Activated T-cell treated with anti-CD3 and anti-CD28 coated beads for 4 hours (primary cell): ENCODE data around the gene SDF4.

Experiments used
- DNase-seq: peaks from one replicate; pipeline ENCODE4 v3.0.0-alpha.2; 2020

SDF4 gene

GRCh38 chr1:1210726-1211540 lies 20.9 kb downstream of the SDF4 start:
- DNase-seq, result no peak

GRCh38 chr1:1208713-1209433 lies 22.9 kb downstream of the SDF4 start:
- DNase-seq, result peak; percentile 55

- DNase-seq, result no peak
These were observed 24.3 kb downstream of the SDF4 start for GRCh38 chr1:1207571-1207892.

GRCh38 chr1:1206966-1207531 lies 24.8 kb downstream of the SDF4 start:
- DNase-seq, result no peak

GRCh38 chr1:1206376-1206965 lies 25.3 kb downstream of the SDF4 start, which contains the start of gene TNFRSF18:
Gene TNFRSF18 (minus strand): TSS chr1:1206592. CDS start chr1:1206571, 21 bp downstream.
- no peak for DNase-seq

- no peak for DNase-seq
These were observed 25.9 kb downstream of the SDF4 start for GRCh38 chr1:1205769-1206375.

- no peak for DNase-seq
These were observed 26.6 kb downstream of the SDF4 start for GRCh38 chr1:1204998-1205768.

GRCh38 chr1:1204425-1204920 lies 27.3 kb downstream of the SDF4 start:
- no peak for DNase-seq

- no peak for DNase-seq
These were observed 28.0 kb downstream of the SDF4 start for GRCh38 chr1:1203561-1204424.

- no peak for DNase-seq
These were observed 28.8 kb downstream of the SDF4 start for GRCh38 chr1:1202831-1203560.

GRCh38 chr1:1200876-1201810 lies 30.7 kb downstream of the SDF4 start:
- DNase-seq, result peak; percentile 93

GRCh38 chr1:1199961-1200875 lies 31.6 kb downstream of the SDF4 start:
- no peak for DNase-seq

GRCh38 chr1:1199141-1199960 lies 32.5 kb downstream of the SDF4 start:
- DNase-seq, result no peak

GRCh38 chr1:1198423-1199140 lies 33.2 kb downstream of the SDF4 start:
- DNase-seq, result no peak

GRCh38 chr1:1197551-1198422 lies 34.0 kb downstream of the SDF4 start:
- no peak for DNase-seq

- no peak for DNase-seq
These were observed 34.7 kb downstream of the SDF4 start for GRCh38 chr1:1197188-1197500.
